ENCODE data around the gene TEDC1. TPM values are rescaled to one million over a fixed set of nuclear protein-coding genes. Genes with fewer than 3 reads are reported as not detected.

Gene TEDC1
- total RNA-seq, 4 donors from 2014 or later, result 0.97 to 4.2 (median 2.2) TPM

DNA sequence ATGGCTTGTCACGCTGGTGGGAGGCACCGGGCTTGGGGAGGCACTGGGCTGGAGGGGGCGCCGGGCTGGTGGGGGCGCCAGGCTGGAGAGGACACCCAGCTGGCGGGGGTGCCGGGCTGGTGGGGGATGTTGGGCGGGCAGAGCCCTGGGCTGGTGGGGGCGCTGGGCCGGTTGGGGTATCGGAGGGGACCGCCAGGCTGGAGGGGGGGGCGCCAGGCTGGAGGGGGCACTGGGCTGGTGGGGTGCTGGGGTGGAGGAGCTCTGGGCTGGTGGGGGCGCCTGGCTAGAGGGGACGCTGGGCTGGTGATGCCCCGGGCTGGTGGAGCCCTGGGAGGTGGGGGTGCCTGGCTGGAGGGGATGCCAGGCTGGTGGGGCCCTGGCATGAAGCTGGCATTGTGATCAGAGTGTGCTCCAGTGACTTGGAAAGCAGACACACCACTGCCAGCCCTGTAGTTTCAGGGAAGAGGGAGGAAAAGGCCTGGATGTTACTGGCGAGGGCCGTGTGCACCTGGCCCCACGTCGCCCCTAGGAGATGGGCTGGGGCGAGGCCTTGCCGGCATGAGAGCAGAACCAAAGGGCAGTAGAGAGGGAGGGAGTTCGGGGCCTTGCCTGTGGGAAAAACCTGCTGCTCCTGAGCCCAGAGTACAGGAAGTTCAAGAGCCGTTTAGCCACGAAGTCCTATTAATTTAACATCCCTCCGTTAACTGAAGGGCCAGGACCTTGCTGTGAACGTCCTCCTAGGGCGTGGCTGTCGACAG is 13.1 kb downstream of the TEDC1 start:
- Histone ChIP-seq H3K27me3 (peaks cover 0 to 6% (median 0%) of the 10 kb centered on the region in 3 donors), H3K4me1 (no peaks in the 10 kb centered on the region), H3K36me3 (no peaks in the 10 kb centered on the region), H3K4me3 (no peak overlapping the region), H3K9me3 (no peaks in the 10 kb centered on the region), H3K27ac (no peak overlapping the region)
- DNase-seq (no peak), ATAC-seq (no peak)
- in situ Hi-C loops (cut with MboI; ENCODE audit: low sequenced_read_pairs in 4 of 4), result no loop called here
- TF ChIP-seq, protein P1, sequence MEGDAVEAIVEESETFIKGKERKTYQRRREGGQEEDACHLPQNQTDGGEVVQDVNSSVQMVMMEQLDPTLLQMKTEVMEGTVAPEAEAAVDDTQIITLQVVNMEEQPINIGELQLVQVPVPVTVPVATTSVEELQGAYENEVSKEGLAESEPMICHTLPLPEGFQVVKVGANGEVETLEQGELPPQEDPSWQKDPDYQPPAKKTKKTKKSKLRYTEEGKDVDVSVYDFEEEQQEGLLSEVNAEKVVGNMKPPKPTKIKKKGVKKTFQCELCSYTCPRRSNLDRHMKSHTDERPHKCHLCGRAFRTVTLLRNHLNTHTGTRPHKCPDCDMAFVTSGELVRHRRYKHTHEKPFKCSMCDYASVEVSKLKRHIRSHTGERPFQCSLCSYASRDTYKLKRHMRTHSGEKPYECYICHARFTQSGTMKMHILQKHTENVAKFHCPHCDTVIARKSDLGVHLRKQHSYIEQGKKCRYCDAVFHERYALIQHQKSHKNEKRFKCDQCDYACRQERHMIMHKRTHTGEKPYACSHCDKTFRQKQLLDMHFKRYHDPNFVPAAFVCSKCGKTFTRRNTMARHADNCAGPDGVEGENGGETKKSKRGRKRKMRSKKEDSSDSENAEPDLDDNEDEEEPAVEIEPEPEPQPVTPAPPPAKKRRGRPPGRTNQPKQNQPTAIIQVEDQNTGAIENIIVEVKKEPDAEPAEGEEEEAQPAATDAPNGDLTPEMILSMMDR (IDR thresholded peaks at IDR 0.05 in 4 of 5, conservative IDR thresholded peaks at IDR 0.05 in 1 of 5), result no peak
- TF ChIP-seq POLR2A (IDR thresholded peaks at IDR 0.05), result no peak
- intact Hi-C loops (cut with DNase I; ENCODE audit: low total_unique reads), result no loop called here

GRCh38 chr14:105505101-105505500 is 14.1 kb downstream of the TEDC1 start:
- TF ChIP-seq POLR2A (IDR thresholded peaks at IDR 0.05), result no peak
- TF ChIP-seq, protein P1 (IDR thresholded peaks at IDR 0.05 in 4 of 5, conservative IDR thresholded peaks at IDR 0.05 in 1 of 5), result no peak
- no peaks in the 10 kb centered on the region for H3K36me3 ChIP-seq
- H3K4me3 ChIP-seq, result no peak overlapping the region
- H3K27me3 ChIP-seq, result peaks cover 0 to 6% (median 0%) of the 10 kb centered on the region in 3 donors
- DNase-seq (no peak), ATAC-seq (no peak)
- intact Hi-C loops (cut with DNase I; ENCODE audit: low total_unique reads), result no loop called here
- in situ Hi-C loops (cut with MboI; ENCODE audit: low sequenced_read_pairs in 4 of 4), result no loop called here
- H3K4me1 ChIP-seq, result no peaks in the 10 kb centered on the region
- H3K27ac ChIP-seq, result no peak overlapping the region
- no peaks in the 10 kb centered on the region for H3K9me3 ChIP-seq

- Histone ChIP-seq H3K9me3 (no peaks in the 10 kb centered on the region), H3K36me3 (no peaks in the 10 kb centered on the region), H3K27me3 (peaks cover 4 to 11% (median 10%) of the 10 kb centered on the region in 3 donors), H3K4me1 (no peaks in the 10 kb centered on the region), H3K4me3 (no peak overlapping the region), H3K27ac (no peak overlapping the region)
- DNase-seq (no peak), ATAC-seq (no peak)
- in situ Hi-C loops (cut with MboI; ENCODE audit: low sequenced_read_pairs in 4 of 4), result no loop called here
- intact Hi-C loops (cut with DNase I; ENCODE audit: low total_unique reads), result no loop called here
- TF ChIP-seq, protein P1 (IDR thresholded peaks at IDR 0.05 in 4 of 5, conservative IDR thresholded peaks at IDR 0.05 in 1 of 5), result no peak
- no peak for TF ChIP-seq POLR2A (IDR thresholded peaks at IDR 0.05)
These were observed 16.2 kb downstream of the TEDC1 start for GRCh38 chr14:105507247-105507646.

DNA sequence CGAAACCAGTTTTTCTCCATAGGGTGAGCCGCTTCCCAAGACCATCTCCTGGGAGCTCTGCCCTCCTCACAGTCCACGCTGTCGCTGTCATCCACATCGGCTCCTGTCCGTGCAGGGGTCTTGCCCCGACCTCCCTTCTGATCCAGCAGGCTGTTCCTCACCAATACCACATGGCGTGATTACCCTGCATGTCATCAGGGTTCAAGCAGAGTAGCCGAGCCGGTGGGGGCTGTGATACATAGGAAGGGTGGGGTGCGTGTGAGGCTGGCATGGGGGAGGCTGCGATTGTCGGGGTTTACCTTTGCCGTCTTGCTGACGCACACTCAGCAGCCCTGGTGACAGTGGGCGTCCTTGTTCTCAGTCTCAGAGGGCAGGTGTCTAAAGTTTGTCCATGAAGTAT is 17.0 kb downstream of the TEDC1 start:
- Histone ChIP-seq H3K27me3 (peaks cover 4 to 17% (median 10%) of the 10 kb centered on the region in 3 donors), H3K4me1 (no peaks in the 10 kb centered on the region), H3K4me3 (no peak overlapping the region), H3K27ac (no peak overlapping the region), H3K9me3 (no peaks in the 10 kb centered on the region), H3K36me3 (no peaks in the 10 kb centered on the region)
- DNase-seq (no peak), ATAC-seq (no peak)
- in situ Hi-C loops (cut with MboI; ENCODE audit: low sequenced_read_pairs in 4 of 4), result no loop called here
- TF ChIP-seq, protein P1 (IDR thresholded peaks at IDR 0.05 in 4 of 5, conservative IDR thresholded peaks at IDR 0.05 in 1 of 5), result no peak
- no peak for TF ChIP-seq POLR2A (IDR thresholded peaks at IDR 0.05)
- intact Hi-C loops (cut with DNase I; ENCODE audit: low total_unique reads), result no loop called here

All from gastrocnemius medialis (tissue), 4 donors.